B cell (primary cell): ENCODE results near the gene RBM46. TPM values are rescaled to one million over a fixed set of nuclear protein-coding genes. Genes with fewer than 3 reads are reported as not detected.

Experiments used
- ATAC-seq: fragments of 200-7000 bp; cut with Tn5 transposase; one replicate; pipeline ENCODE4 v1.10.0; 2021; ENCODE audit warnings: low read depth, mild to moderate bottlenecking, moderate number of reproducible peaks, moderate library complexity
- CTCF ChIA-PET: fragments of 350-600 bp; sonication (Branson Sonifier 250); formaldehyde crosslinking; loops from one replicate; lab custom pipeline; 2021; ENCODE audit warnings: antibody characterized with exemption, inconsistent platforms; lab: Charles Lee
- POLR2A ChIA-PET: fragments of 350-600 bp; sonication (Branson Sonifier 250); formaldehyde crosslinking; loops from one replicate; lab custom pipeline; 2021; ENCODE audit warnings: antibody characterized with exemption; lab: Charles Lee
- DNase-seq: peaks from one replicate; pipeline ENCODE4 v3.0.0; 2013
- H2AFZ ChIP-seq: 2 replicates; pipeline ENCODE4 v1.6.1; 2012; ENCODE audit warnings: mild to moderate bottlenecking, low read depth, low read length; ENCODE audit not compliant: insufficient read depth, poor library complexity, severe bottlenecking
- H3K27ac ChIP-seq, 2 donors: 1 replicate in 1 of 2; 2 replicates in 1 of 2; pipeline ENCODE4 v1.5.1; 2012 to 2013; ENCODE audit warnings: low read length in 2 of 2, mild to moderate bottlenecking in 2 of 2, moderate library complexity in 1 of 2
- H3K27me3 ChIP-seq, 4 experiments: fragments of 200-600 bp in 1 of 4; sonication (generic) in 1 of 4; replicated peaks in 1 of 4; 1 replicate in 2 of 4; 2 replicates in 2 of 4; pipeline versions ENCODE4 v1.6.1 to v1.7.0; 2013 to 2016; ENCODE audit warnings: low read length in 3 of 4, mild to moderate bottlenecking in 2 of 4, mixed read lengths in 1 of 4, moderate library complexity in 1 of 4; ENCODE audit not compliant: insufficient read depth in 4 of 4, control insufficient read depth in 3 of 4; ENCODE audit errors: control extremely low read depth in 1 of 4
- H3K36me3 ChIP-seq, 2 experiments: replicated peaks in 1 of 2; 1 replicate in 1 of 2; 2 replicates in 1 of 2; pipeline versions ENCODE4 v1.6.1 to v1.7.1; 2013; ENCODE audit warnings: low read length in 1 of 2; ENCODE audit not compliant: insufficient read depth in 2 of 2, control insufficient read depth in 1 of 2; ENCODE audit errors: control extremely low read depth in 1 of 2, extremely low read depth in 1 of 2
- H3K4me1 ChIP-seq, 2 donors: fragments of 200-600 bp in 1 of 2; sonication (generic) in 1 of 2; 1 replicate in 1 of 2; 2 replicates in 1 of 2; pipeline versions ENCODE4 v1.5.1 to v1.6.1; 2013 to 2017; ENCODE audit warnings: low read length in 2 of 2; ENCODE audit not compliant: control insufficient read depth in 2 of 2, insufficient read depth in 2 of 2
- H3K4me2 ChIP-seq: replicated peaks from 2 replicates; pipeline ENCODE3; 2012; ENCODE audit warnings: mild to moderate bottlenecking, low read depth, low read length; ENCODE audit not compliant: poor library complexity, severe bottlenecking
- H3K4me3 ChIP-seq, 5 experiments: fragments of 200-600 bp in 1 of 5; sonication (generic) in 1 of 5; 1 replicate in 3 of 5; 2 replicates in 2 of 5; pipeline versions ENCODE4 v1.5.1 to v1.7.0; 2011 to 2016; ENCODE audit warnings: low read length in 4 of 5, mild to moderate bottlenecking in 4 of 5, low read depth in 2 of 5, control low read depth in 1 of 5, moderate library complexity in 1 of 5; ENCODE audit not compliant: insufficient read depth in 1 of 5; ENCODE audit errors: control extremely low read depth in 1 of 5, extremely low read depth in 1 of 5
- H3K79me2 ChIP-seq: fragments of 200-600 bp; sonication (generic); one replicate; pipeline ENCODE4 v1.6.0; 2016; ENCODE audit warnings: low read length; ENCODE audit not compliant: control insufficient read depth, insufficient read depth
- H3K9ac ChIP-seq: fragments of 200-600 bp; sonication (generic); 2 replicates; pipeline ENCODE4 v1.6.1; 2017; ENCODE audit warnings: mild to moderate bottlenecking, low read length, moderate library complexity
- H3K9me3 ChIP-seq, 3 donors: one replicate each; pipeline versions ENCODE4 v1.6.1 to v1.7.1; 2013; ENCODE audit warnings: low read length in 2 of 3; ENCODE audit not compliant: control insufficient read depth in 2 of 3, insufficient read depth in 1 of 3; ENCODE audit errors: control extremely low read depth in 1 of 3
- H4K20me1 ChIP-seq: 2 replicates; pipeline ENCODE4 v1.6.0; 2012; ENCODE audit warnings: mild to moderate bottlenecking, low read length; ENCODE audit not compliant: insufficient read depth, control insufficient read depth, poor library complexity, severe bottlenecking
- H3K27ac Mint-ChIP-seq: one replicate; pipeline ENCODE4 v1.8.0; 2021; ENCODE audit warnings: mixed read lengths
- H3K27me3 Mint-ChIP-seq: one replicate; pipeline ENCODE4 v1.8.0; 2021; ENCODE audit warnings: mixed read lengths
- H3K4me1 Mint-ChIP-seq: one replicate; pipeline ENCODE4 v1.8.0; 2021; ENCODE audit warnings: mixed read lengths
- H3K4me3 Mint-ChIP-seq: one replicate; pipeline ENCODE4 v1.8.0; 2021; ENCODE audit warnings: mixed read lengths
- H3K9me3 Mint-ChIP-seq: one replicate; pipeline ENCODE4 v1.8.0; 2022; ENCODE audit warnings: mixed read lengths; ENCODE audit not compliant: insufficient read depth
- CTCF ChIP-seq: fragments of 200-600 bp; IDR thresholded peaks from one replicate; pipeline ENCODE4 v1.8.0; 2022; ENCODE audit warnings: antibody characterized with exemption, mild to moderate bottlenecking
- EZH2 ChIP-seq: IDR thresholded peaks from 2 replicates; pipeline ENCODE4 v1.6.1; 2012; ENCODE audit warnings: borderline replicate concordance, low read depth, mild to moderate bottlenecking, moderate library complexity, low read length; ENCODE audit not compliant: insufficient read depth, poor library complexity, severe bottlenecking
- WGBS: methylation state at CpG from one replicate; pipeline ENCODE4 v1.1.5; 2013; ENCODE audit warnings: missing lambda C conversion rate; ENCODE audit not compliant: insufficient coverage; 5-methylcytosine and 5-hydroxymethylcytosine counted together
- intact Hi-C: fragments of 100-400 bp; cut with micrococcal nuclease; formaldehyde crosslinking; loops from one replicate; pipeline ENCODE4 v1.10.0; 2022
- polyA plus RNA-seq: library from polyadenylated mRNA; depleted of rRNA; stranded (reverse); fragments of >200 nt; gene quantifications from 2 replicates; pipeline ENCODE4 v1.2.3, GENCODE V29; 2012
- small RNA-seq: library from RNA; depleted of rRNA; stranded (forward); fragments of <200 nt; gene quantifications from one replicate; pipeline ENCODE3, GENCODE V24; 2012; ENCODE audit warnings: low replicate concordance, low read depth; ENCODE audit not compliant: insufficient read length
- total RNA-seq, 2 donors: library from RNA; stranded (reverse); fragments of 120-200 nt in 1 of 2; gene quantifications; 1 replicate in 1 of 2; 2 replicates in 1 of 2; pipeline versions ENCODE4 v1.2.3 to v1.2.4, GENCODE V29; 2013 to 2022

RBM46 gene
- total and polyA plus RNA-seq, 2 donors (not counting 1 experiment from before 2014, with no cell fraction given): not detected

GRCh38 chr4:154877110-154877760, 96.2 kb downstream of the RBM46 start:
- H3K9ac ChIP-seq: no peak overlapping the region
- H3K4me3 ChIP-seq: no peak overlapping the region
- ATAC-seq (no peak), DNase-seq (no peak)
- no peaks in the 10 kb centered on the region for H3K79me2 ChIP-seq
- no peak for TF ChIP-seq CTCF
- no peak for TF ChIP-seq EZH2
- H3K4me1 Mint-ChIP-seq: no peaks in the 10 kb centered on the region
- H3K4me1 ChIP-seq: no peaks in the 10 kb centered on the region
- no peak overlapping the region for H3K4me2 ChIP-seq
- H2AFZ ChIP-seq: no peak overlapping the region
- intact Hi-C loops: no loop called here
- H3K27me3 ChIP-seq: no peaks in the 10 kb centered on the region
- H3K4me3 Mint-ChIP-seq: no peak overlapping the region
- no peak overlapping the region for H3K27ac ChIP-seq
- WGBS: 56% methylated on average over 6 of the region's 8 CpGs
- ChIA-PET POLR2A (no interaction called here), CTCF (no interaction called here)
- no peaks in the 10 kb centered on the region for H3K36me3 ChIP-seq
- peaks cover 0 to 9% (median 7%) of the 10 kb centered on the region in 3 donors for H3K9me3 ChIP-seq
- peaks cover 4% of the 10 kb centered on the region for H3K27me3 Mint-ChIP-seq
- H4K20me1 ChIP-seq: no peaks in the 10 kb centered on the region
- H3K27ac Mint-ChIP-seq: no peak overlapping the region
- H3K9me3 Mint-ChIP-seq: peaks cover 2% of the 10 kb centered on the region

Small RNA genes lying within 50 kb of the gene (small RNA-seq; reads per million reads assigned to genes)
- gene RNU2-44P (1.5 reads per million), gene RNU2-66P (not detected)

Other genes starting within 250 kb of the RBM46 start
- gene PLRG1, start 230.9 kb upstream of the RBM46 start, total RNA-seq: 77.3 and 79.0 TPM in 2 replicates
- 30.1 and 41.8 TPM in 2 replicates for gene PLRG1, start 230.9 kb upstream of the RBM46 start, polyA plus RNA-seq
- not detected in 2 replicates for gene FGB, start 218.3 kb upstream of the RBM46 start, total RNA-seq
- gene FGB, start 218.3 kb upstream of the RBM46 start, polyA plus RNA-seq: not detected in 2 replicates
- gene FGA, start 190.5 kb upstream of the RBM46 start, total RNA-seq: not detected in 2 replicates
- not detected in 2 replicates for gene FGA, start 190.5 kb upstream of the RBM46 start, polyA plus RNA-seq
- not detected in 2 replicates for gene FGG, start 168.6 kb upstream of the RBM46 start, total RNA-seq
- not detected in 2 replicates for gene FGG, start 168.6 kb upstream of the RBM46 start, polyA plus RNA-seq
- gene LRAT, start 37.3 kb upstream of the RBM46 start, total RNA-seq: not detected in 2 replicates
- not detected in 2 replicates for gene LRAT, start 37.3 kb upstream of the RBM46 start, polyA plus RNA-seq